ENCODE data around the gene KCNJ11. TPM values are rescaled to one million over a fixed set of nuclear protein-coding genes. Genes with fewer than 3 reads are reported as not detected.

The KCNJ11 gene
- total and polyA plus RNA-seq, 12 donors: 0.11 to 3.2 (median 1.4) TPM

DNA sequence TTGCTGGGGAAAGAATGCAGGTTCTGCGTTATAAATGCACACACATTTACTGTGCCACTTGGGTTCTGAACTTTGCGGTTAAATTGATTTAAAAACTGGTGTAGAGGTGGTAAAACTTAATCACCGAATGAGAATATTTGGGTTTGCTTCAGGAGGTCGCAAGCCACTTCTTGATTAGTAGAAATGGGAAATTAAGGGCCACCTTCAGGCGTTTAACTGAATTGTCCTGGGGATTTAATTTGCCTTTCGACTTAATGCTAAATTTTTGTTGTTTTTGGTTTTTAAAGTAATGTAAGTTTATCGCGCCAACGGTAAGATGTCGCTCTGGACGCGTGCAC is 37.3 kb downstream of the KCNJ11 start:
- peak overlapping the region in 2 of 5 donors; percentile 46 to 61 for H3K27ac ChIP-seq
- intact Hi-C loops (cut with DNase I): loop anchor here in 1 of 2 donors (10.0 kb wide), 1 partner anchor 126 kb away; no protein-coding TSS in a partner anchor
- WGBS, 4 donors: 20 to 26% (median 25%) methylated on average over 12 of the region's 12 CpGs
- TF ChIP-seq, protein P1, sequence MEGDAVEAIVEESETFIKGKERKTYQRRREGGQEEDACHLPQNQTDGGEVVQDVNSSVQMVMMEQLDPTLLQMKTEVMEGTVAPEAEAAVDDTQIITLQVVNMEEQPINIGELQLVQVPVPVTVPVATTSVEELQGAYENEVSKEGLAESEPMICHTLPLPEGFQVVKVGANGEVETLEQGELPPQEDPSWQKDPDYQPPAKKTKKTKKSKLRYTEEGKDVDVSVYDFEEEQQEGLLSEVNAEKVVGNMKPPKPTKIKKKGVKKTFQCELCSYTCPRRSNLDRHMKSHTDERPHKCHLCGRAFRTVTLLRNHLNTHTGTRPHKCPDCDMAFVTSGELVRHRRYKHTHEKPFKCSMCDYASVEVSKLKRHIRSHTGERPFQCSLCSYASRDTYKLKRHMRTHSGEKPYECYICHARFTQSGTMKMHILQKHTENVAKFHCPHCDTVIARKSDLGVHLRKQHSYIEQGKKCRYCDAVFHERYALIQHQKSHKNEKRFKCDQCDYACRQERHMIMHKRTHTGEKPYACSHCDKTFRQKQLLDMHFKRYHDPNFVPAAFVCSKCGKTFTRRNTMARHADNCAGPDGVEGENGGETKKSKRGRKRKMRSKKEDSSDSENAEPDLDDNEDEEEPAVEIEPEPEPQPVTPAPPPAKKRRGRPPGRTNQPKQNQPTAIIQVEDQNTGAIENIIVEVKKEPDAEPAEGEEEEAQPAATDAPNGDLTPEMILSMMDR (IDR thresholded peaks at IDR 0.05): peak in 3 of 6 experiments; percentile 19 to 27 (median 23)
- TF ChIP-seq POLR2A (IDR thresholded peaks at IDR 0.05): no peak
- H3K27me3 ChIP-seq: no peaks in the 10 kb centered on the region
- no peak for DNase-seq
- H3K4me3 ChIP-seq: peak overlapping the region in 2 of 4 donors; percentile 45 to 55
- no peaks in the 10 kb centered on the region for H3K9me3 ChIP-seq (replicated peaks in 1 of 3)
- H3K4me1 ChIP-seq (replicated peaks in 1 of 2): peaks cover 8 to 20% of the 10 kb centered on the region in 2 donors
- H3K36me3 ChIP-seq (replicated peaks in 1 of 2): no peaks in the 10 kb centered on the region

DNA sequence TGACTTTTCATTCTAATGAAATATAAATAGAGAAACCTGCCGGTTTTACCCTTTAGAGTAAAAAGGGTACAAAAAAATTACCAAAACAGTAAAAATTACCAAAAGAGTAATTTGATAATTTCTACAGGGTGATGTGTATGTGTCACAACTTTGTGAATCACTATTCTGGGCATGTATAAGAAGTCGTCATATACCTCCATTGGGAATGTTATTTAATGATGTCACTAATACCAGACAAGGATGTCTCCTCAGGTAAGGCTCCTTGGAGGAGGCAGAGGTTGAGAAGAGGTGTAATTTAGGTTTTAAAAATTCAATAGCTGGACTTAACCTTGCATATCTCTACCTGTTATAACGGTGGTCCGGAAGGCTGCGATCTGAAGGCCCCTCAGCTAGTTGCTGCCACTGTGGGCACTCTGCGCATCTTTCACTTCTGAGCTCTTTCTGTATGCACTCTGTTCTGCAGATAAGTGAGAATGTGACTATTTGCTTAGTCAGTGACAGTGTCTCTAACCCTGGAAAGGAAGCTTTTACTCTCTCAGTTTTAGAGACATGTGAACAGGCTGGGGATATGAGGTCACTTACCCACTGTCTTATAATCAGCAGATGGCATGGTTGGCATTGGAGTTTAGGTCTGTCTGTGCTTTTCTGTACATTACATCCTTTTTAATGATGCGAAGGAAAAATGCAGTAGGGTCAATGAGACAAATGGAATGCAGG is 37.8 kb downstream of the KCNJ11 start:
- Histone ChIP-seq H3K27me3 (no peaks in the 10 kb centered on the region), H3K36me3 (replicated peaks in 1 of 2) (no peaks in the 10 kb centered on the region), H3K4me1 (replicated peaks in 1 of 2) (peaks cover 8 to 20% of the 10 kb centered on the region in 2 donors), H3K27ac (no peak overlapping the region), H3K9me3 (replicated peaks in 1 of 3) (no peaks in the 10 kb centered on the region), H3K4me3 (no peak overlapping the region)
- intact Hi-C loops (cut with DNase I): loop anchor here in 1 of 2 donors (10.0 kb wide), 1 partner anchor 126 kb away; no protein-coding TSS in a partner anchor
- WGBS, 4 donors: 93 to 98% (median 97%) methylated on average over 7 of the region's 7 CpGs
- DNase-seq: no peak
- TF ChIP-seq POLR2A (IDR thresholded peaks at IDR 0.05): no peak
- TF ChIP-seq, protein P1 (IDR thresholded peaks at IDR 0.05): no peak

DNA sequence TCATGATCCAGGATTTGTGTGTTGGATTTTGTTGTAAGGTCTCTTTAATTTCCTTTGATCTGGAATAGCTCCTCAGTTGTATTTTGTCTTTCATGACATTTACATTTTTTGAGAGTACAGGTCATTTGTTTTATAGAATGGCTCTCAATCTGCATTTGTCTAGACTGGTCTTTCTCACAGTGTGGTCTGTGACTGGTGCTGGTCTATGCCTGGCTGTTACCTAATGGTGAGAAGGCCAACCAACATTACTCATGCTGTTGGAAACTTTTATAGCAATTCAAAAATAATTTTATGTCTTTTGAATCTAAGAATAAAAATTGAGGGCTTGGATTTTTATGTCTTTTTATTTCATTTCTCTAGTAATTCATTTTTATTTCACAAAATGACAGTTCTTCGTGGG is 40.8 kb downstream of the KCNJ11 start:
- TF ChIP-seq, protein P1 (IDR thresholded peaks at IDR 0.05): no peak
- TF ChIP-seq POLR2A (IDR thresholded peaks at IDR 0.05): no peak
- H3K27ac ChIP-seq: no peak overlapping the region

DNA sequence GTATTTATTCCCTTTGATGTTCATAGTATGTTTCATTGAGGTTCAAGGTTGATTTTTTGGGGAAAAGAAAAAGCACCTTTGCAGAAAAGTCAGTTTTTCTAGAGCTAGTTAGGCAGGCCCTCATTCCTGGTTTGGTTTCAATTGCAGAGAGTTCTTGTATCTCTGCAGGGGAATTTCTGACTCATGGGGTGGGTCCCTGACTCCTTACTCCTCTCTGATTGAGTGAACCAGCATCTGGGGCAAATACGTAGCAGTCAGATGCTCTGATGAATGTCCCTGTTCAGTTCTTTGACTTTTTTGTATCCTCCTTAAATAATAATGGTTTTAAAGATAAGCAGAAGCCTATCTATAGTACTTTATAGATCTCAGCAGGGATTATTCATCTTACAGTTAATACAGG is 44.6 kb downstream of the KCNJ11 start:
- H3K9me3 ChIP-seq (replicated peaks in 1 of 3): no peaks in the 10 kb centered on the region
- 80 to 100% (median 93%) methylated on average over 1 of the region's 1 CpG for WGBS, 4 donors
- no peak for TF ChIP-seq POLR2A (IDR thresholded peaks at IDR 0.05)
- TF ChIP-seq, protein P1 (IDR thresholded peaks at IDR 0.05): no peak
- no peaks in the 10 kb centered on the region for H3K36me3 ChIP-seq (replicated peaks in 1 of 2)
- DNase-seq: peak in 1 of 7 donors; percentile 40
- no peaks in the 10 kb centered on the region for H3K27me3 ChIP-seq
- intact Hi-C loops (cut with DNase I): no loop called here
- H3K27ac ChIP-seq: no peak overlapping the region
- H3K4me3 ChIP-seq: no peak overlapping the region
- no peaks in the 10 kb centered on the region for H3K4me1 ChIP-seq (replicated peaks in 1 of 2)

More for the DNA sequence above, 40.8 kb downstream of the KCNJ11 start:
- peaks cover 4 to 6% of the 10 kb centered on the region in 2 donors for H3K4me1 ChIP-seq (replicated peaks in 1 of 2)
- intact Hi-C loops (cut with DNase I): no loop called here
- no peak overlapping the region for H3K4me3 ChIP-seq
- no peaks in the 10 kb centered on the region for H3K9me3 ChIP-seq (replicated peaks in 1 of 3)
- no peaks in the 10 kb centered on the region for H3K36me3 ChIP-seq (replicated peaks in 1 of 2)
- 63 to 97% (median 82%) methylated on average over 1 of the region's 1 CpG for WGBS, 4 donors
- H3K27me3 ChIP-seq: no peaks in the 10 kb centered on the region
- no peak for DNase-seq

All from adrenal gland (tissue), 12 donors.